SK-N-SH (cell line): Measurements from ENCODE around the gene KCNG4.

Experiments
- CTCF ChIP-seq: fragments of 200-600 bp; sonication (generic); IDR thresholded peaks from 2 replicates; pipeline ENCODE4 v1.6.1; 2017; ENCODE audit warnings: antibody characterized with exemption, mild to moderate bottlenecking, moderate library complexity
- EP300 ChIP-seq, 2 experiments: IDR thresholded peaks; 2 replicates each; pipeline versions ENCODE4 v1.4.0 to v1.6.1; 2012; ENCODE audit warnings: borderline replicate concordance in 1 of 2, low read depth in 1 of 2, low read length in 1 of 2
- EZH2phosphoT487 ChIP-seq: fragments of 200-600 bp; sonication (generic); IDR thresholded peaks from 2 replicates; pipeline ENCODE4 v1.6.1; 2017; ENCODE audit warnings: low read depth, mixed run types, mild to moderate bottlenecking, antibody characterized with exemption, moderate library complexity, borderline replicate concordance
- GATA2 ChIP-seq: sonication (generic); formaldehyde crosslinking; IDR thresholded peaks from 2 replicates; pipeline ENCODE4 v1.5.0; 2020; ENCODE audit warnings: mild to moderate bottlenecking, missing genetic modification reagents
- IRF3 ChIP-seq: fragments of 150-350 bp; IDR thresholded peaks from 2 replicates; pipeline ENCODE4 v1.6.1; 2016; ENCODE audit warnings: mild to moderate bottlenecking, low read depth, low read length
- MAX ChIP-seq: IDR thresholded peaks from 2 replicates; pipeline ENCODE4 v1.4.0; 2012; ENCODE audit warnings: low read depth
- POLR2AphosphoS5 ChIP-seq: IDR thresholded peaks from 2 replicates; pipeline ENCODE4 v1.6.1; 2012; ENCODE audit warnings: low read depth, low read length
- RAD21 ChIP-seq: IDR thresholded peaks from 2 replicates; pipeline ENCODE4 v1.6.1; 2012; ENCODE audit warnings: mild to moderate bottlenecking, low read length
- RFX5 ChIP-seq: IDR thresholded peaks from 2 replicates; pipeline ENCODE4 v1.6.1; 2012; ENCODE audit warnings: mild to moderate bottlenecking, improper control_type of control experiment, low read length
- SIN3A ChIP-seq: IDR thresholded peaks from 2 replicates; pipeline ENCODE4 v1.6.1; 2012; ENCODE audit warnings: low read depth, mild to moderate bottlenecking, low read length, moderate library complexity, borderline replicate concordance
- TCF12 ChIP-seq: IDR thresholded peaks from 2 replicates; pipeline ENCODE4 v1.4.0; 2012
- USF2 ChIP-seq: fragments of 150-350 bp; IDR thresholded peaks from 2 replicates; pipeline ENCODE4 v1.6.1; 2017; ENCODE audit warnings: antibody characterized with exemption, low read length, low read depth, borderline replicate concordance
- TF ChIP-seq, protein P1 (sequence below): IDR thresholded peaks from 2 replicates; pipeline ENCODE4 v1.6.1; 2012; ENCODE audit warnings: mild to moderate bottlenecking, low read depth, low read length, moderate library complexity

- TF ChIP-seq POLR2AphosphoS5, result no peak
- no peak for TF ChIP-seq CTCF
- TF ChIP-seq, protein P1, sequence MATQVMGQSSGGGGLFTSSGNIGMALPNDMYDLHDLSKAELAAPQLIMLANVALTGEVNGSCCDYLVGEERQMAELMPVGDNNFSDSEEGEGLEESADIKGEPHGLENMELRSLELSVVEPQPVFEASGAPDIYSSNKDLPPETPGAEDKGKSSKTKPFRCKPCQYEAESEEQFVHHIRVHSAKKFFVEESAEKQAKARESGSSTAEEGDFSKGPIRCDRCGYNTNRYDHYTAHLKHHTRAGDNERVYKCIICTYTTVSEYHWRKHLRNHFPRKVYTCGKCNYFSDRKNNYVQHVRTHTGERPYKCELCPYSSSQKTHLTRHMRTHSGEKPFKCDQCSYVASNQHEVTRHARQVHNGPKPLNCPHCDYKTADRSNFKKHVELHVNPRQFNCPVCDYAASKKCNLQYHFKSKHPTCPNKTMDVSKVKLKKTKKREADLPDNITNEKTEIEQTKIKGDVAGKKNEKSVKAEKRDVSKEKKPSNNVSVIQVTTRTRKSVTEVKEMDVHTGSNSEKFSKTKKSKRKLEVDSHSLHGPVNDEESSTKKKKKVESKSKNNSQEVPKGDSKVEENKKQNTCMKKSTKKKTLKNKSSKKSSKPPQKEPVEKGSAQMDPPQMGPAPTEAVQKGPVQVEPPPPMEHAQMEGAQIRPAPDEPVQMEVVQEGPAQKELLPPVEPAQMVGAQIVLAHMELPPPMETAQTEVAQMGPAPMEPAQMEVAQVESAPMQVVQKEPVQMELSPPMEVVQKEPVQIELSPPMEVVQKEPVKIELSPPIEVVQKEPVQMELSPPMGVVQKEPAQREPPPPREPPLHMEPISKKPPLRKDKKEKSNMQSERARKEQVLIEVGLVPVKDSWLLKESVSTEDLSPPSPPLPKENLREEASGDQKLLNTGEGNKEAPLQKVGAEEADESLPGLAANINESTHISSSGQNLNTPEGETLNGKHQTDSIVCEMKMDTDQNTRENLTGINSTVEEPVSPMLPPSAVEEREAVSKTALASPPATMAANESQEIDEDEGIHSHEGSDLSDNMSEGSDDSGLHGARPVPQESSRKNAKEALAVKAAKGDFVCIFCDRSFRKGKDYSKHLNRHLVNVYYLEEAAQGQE, result no peak
- TF ChIP-seq TCF12, result no peak
- TF ChIP-seq RFX5, result no peak
- TF ChIP-seq GATA2 (CRISPR knock-in tag), result no peak
- TF ChIP-seq RAD21, result no peak
- TF ChIP-seq EZH2phosphoT487, result no peak
- no peak for TF ChIP-seq SIN3A
- TF ChIP-seq IRF3, result no peak
- TF ChIP-seq EP300 (IDR thresholded peaks at IDR 0.05; ENCODE audit: borderline replicate concordance in 1 of 2, low read depth in 1 of 2, low read length in 1 of 2), result no peak
- no peak for TF ChIP-seq MAX
- TF ChIP-seq USF2, result no peak
Measured at GRCh38 chr16:84184775-84185174, 55.0 kb downstream of the KCNG4 start.
